Caco-2 (cell line): Measurements from ENCODE around the gene ZNF593. TPM values are rescaled to one million over a fixed set of nuclear protein-coding genes. Genes with fewer than 3 reads are reported as not detected.

Experiments
- BruUV-seq: library from RNA; stranded (reverse); fragments of 400-500 nt; replicated peaks from 2 replicates; lab custom pipeline; 2021; lab: Mats Ljungman, UMichigan
- CTCF ChIA-PET: fragments of 300-600 bp; sonication (Branson Sonifier 250); formaldehyde crosslinking; loops from one replicate; lab custom pipeline; 2022; ENCODE audit warnings: antibody characterized with exemption; lab: Charles Lee
- POLR2A ChIA-PET: fragments of 300-600 bp; sonication (Branson Sonifier 250); formaldehyde crosslinking; loops from one replicate; lab custom pipeline; 2022; ENCODE audit warnings: antibody characterized with exemption; lab: Charles Lee
- DNase-seq, 2 experiments: peaks; one replicate each; pipeline versions ENCODE4 v3.0.0 to v3.0.0-alpha.2; 2020 to 2022
- H3K27me3 ChIP-seq: replicated peaks from 2 replicates; pipeline ENCODE4 v1.6.0; 2011; ENCODE audit warnings: low read length; ENCODE audit not compliant: control insufficient read depth, insufficient read depth
- H3K36me3 ChIP-seq: 2 replicates; pipeline ENCODE4 v1.5.1; 2011; ENCODE audit warnings: low read length; ENCODE audit not compliant: control insufficient read depth, insufficient read depth
- H3K4me1 ChIP-seq: fragments of 250-450 bp; sonication (Bioruptor Pico); 2 replicates; pipeline ENCODE4 v1.5.1; 2020; ENCODE audit warnings: mild to moderate bottlenecking
- H3K4me3 ChIP-seq: 2 replicates; pipeline ENCODE4 v1.5.1; 2011; ENCODE audit warnings: low read depth, mild to moderate bottlenecking, control low read depth, low read length
- H3K9me3 ChIP-seq: fragments of 250-450 bp; sonication (Bioruptor Pico); 2 replicates; pipeline ENCODE4 v1.5.1; 2020; ENCODE audit warnings: mild to moderate bottlenecking, moderate library complexity
- H3K27ac Mint-ChIP-seq: one replicate; pipeline ENCODE4 v1.8.0; 2022; ENCODE audit warnings: mixed read lengths; ENCODE audit not compliant: unreplicated experiment
- H3K27me3 Mint-ChIP-seq: one replicate; pipeline ENCODE4 v1.8.0; 2022; ENCODE audit warnings: mixed read lengths; ENCODE audit not compliant: insufficient read depth, unreplicated experiment
- H3K36me3 Mint-ChIP-seq: one replicate; pipeline ENCODE4 v1.8.0; 2022; ENCODE audit warnings: mild to moderate bottlenecking, mixed read lengths; ENCODE audit not compliant: insufficient read depth, unreplicated experiment
- H3K4me1 Mint-ChIP-seq: one replicate; pipeline ENCODE4 v1.8.0; 2022; ENCODE audit warnings: low read depth, mixed read lengths; ENCODE audit not compliant: unreplicated experiment
- H3K4me3 Mint-ChIP-seq: one replicate; pipeline ENCODE4 v1.8.0; 2022; ENCODE audit warnings: mild to moderate bottlenecking, moderate library complexity, mixed read lengths; ENCODE audit not compliant: unreplicated experiment
- H3K9me3 Mint-ChIP-seq: one replicate; pipeline ENCODE4 v1.8.0; 2022; ENCODE audit warnings: mixed read lengths; ENCODE audit not compliant: unreplicated experiment
- CTCF ChIP-seq, 2 experiments: fragments of 200-600 bp in 1 of 2; IDR thresholded peaks; 1 replicate in 1 of 2; 2 replicates in 1 of 2; pipeline versions ENCODE4 v1.5.1 to v1.8.0; 2011 to 2022; ENCODE audit warnings: antibody characterized with exemption in 1 of 2, control low read depth in 1 of 2, inconsistent platforms in 1 of 2, low read depth in 1 of 2, low read length in 1 of 2, mild to moderate bottlenecking in 1 of 2, moderate library complexity in 1 of 2; ENCODE audit not compliant: insufficient read depth in 1 of 2, severe bottlenecking in 1 of 2, unreplicated experiment in 1 of 2
- intact Hi-C: fragments of 100-400 bp; cut with micrococcal nuclease; formaldehyde crosslinking; loops from one replicate; pipeline ENCODE4 v1.10.0; 2022; ENCODE audit not compliant: unreplicated experiment
- total RNA-seq: library from RNA; stranded (reverse); gene quantifications from 2 replicates; pipeline ENCODE4 v1.2.3, GENCODE V29; 2022

ZNF593 gene
- total RNA-seq, 1 experiment from 2014 or later, result 50.0 TPM

- intact Hi-C loops, result no loop called here
- no peak overlapping the region for H3K27ac Mint-ChIP-seq
- H3K4me1 Mint-ChIP-seq, result no peaks in the 10 kb centered on the region
- Histone ChIP-seq H3K4me3 (no peak overlapping the region), H3K4me1 (no peaks in the 10 kb centered on the region), H3K9me3 (no peaks in the 10 kb centered on the region), H3K27me3 (no peaks in the 10 kb centered on the region), H3K36me3 (no peaks in the 10 kb centered on the region)
- no TSS peak for BruUV-seq
- no peaks in the 10 kb centered on the region for H3K27me3 Mint-ChIP-seq
- H3K9me3 Mint-ChIP-seq, result no peaks in the 10 kb centered on the region
- H3K4me3 Mint-ChIP-seq, result no peak overlapping the region
- DNase-seq, result no peak
- TF ChIP-seq CTCF (IDR thresholded peaks at IDR 0.05; ENCODE audit: insufficient read depth in 1 of 2, low read depth in 1 of 2, low read length in 1 of 2, severe bottlenecking in 1 of 2, unreplicated experiment in 1 of 2), result no peak
- H3K36me3 Mint-ChIP-seq, result no peaks in the 10 kb centered on the region
- POLR2A ChIA-PET, result no interaction called here
- CTCF ChIA-PET, result interaction anchor here (0.9 kb wide), 1 partner anchor 37 kb away, joined by 3 read pairs; the partner anchor contains the start of gene ZNF593
These were observed 36.9 kb upstream of the ZNF593 start for GRCh38 chr1:26132834-26133167.

GRCh38 chr1:26134466-26134865 is 35.2 kb upstream of the ZNF593 start:
- no peak for TF ChIP-seq CTCF (IDR thresholded peaks at IDR 0.05; ENCODE audit: insufficient read depth in 1 of 2, low read depth in 1 of 2, low read length in 1 of 2, severe bottlenecking in 1 of 2, unreplicated experiment in 1 of 2)
- CTCF ChIA-PET, result no interaction called here
- POLR2A ChIA-PET, result no interaction called here
- H3K27me3 Mint-ChIP-seq, result no peaks in the 10 kb centered on the region
- no peaks in the 10 kb centered on the region for H3K36me3 ChIP-seq
- intact Hi-C loops, result no loop called here
- BruUV-seq, result no TSS peak
- no peaks in the 10 kb centered on the region for H3K9me3 ChIP-seq
- no peaks in the 10 kb centered on the region for H3K36me3 Mint-ChIP-seq
- H3K27me3 ChIP-seq, result no peaks in the 10 kb centered on the region
- H3K4me1 Mint-ChIP-seq, result no peaks in the 10 kb centered on the region
- H3K9me3 Mint-ChIP-seq, result no peaks in the 10 kb centered on the region
- no peak overlapping the region for H3K4me3 Mint-ChIP-seq
- no peak for DNase-seq
- H3K4me3 ChIP-seq, result no peak overlapping the region
- no peaks in the 10 kb centered on the region for H3K4me1 ChIP-seq
- H3K27ac Mint-ChIP-seq, result no peak overlapping the region

GRCh38 chr1:26138974-26139558 is 30.6 kb upstream of the ZNF593 start:
- H3K4me3 Mint-ChIP-seq, result no peak overlapping the region
- ChIA-PET POLR2A (no interaction called here), CTCF (no interaction called here)
- Histone ChIP-seq H3K9me3 (no peaks in the 10 kb centered on the region), H3K36me3 (no peaks in the 10 kb centered on the region), H3K27me3 (no peaks in the 10 kb centered on the region), H3K4me1 (no peaks in the 10 kb centered on the region), H3K4me3 (no peak overlapping the region)
- DNase-seq, result no peak
- H3K27ac Mint-ChIP-seq, result no peak overlapping the region
- TF ChIP-seq CTCF (IDR thresholded peaks at IDR 0.05; ENCODE audit: insufficient read depth in 1 of 2, low read depth in 1 of 2, low read length in 1 of 2, severe bottlenecking in 1 of 2, unreplicated experiment in 1 of 2), result no peak
- intact Hi-C loops, result no loop called here
- no TSS peak for BruUV-seq
- H3K9me3 Mint-ChIP-seq, result no peaks in the 10 kb centered on the region
- no peaks in the 10 kb centered on the region for H3K4me1 Mint-ChIP-seq
- no peaks in the 10 kb centered on the region for H3K27me3 Mint-ChIP-seq
- H3K36me3 Mint-ChIP-seq, result no peaks in the 10 kb centered on the region
